ENCODE results near the gene PRICKLE2.
A peak's percentile ranks its signal among the peaks of the same experiment; 100 is the strongest.

The PRICKLE2 gene

GRCh38 chr3:64244011-64244942, 19.0 kb upstream of the PRICKLE2 start:
- no peak for DNase-seq (ENCODE audit: low spot score)
- peak; percentile 44; the same call in 1 of the 3 replicates for ATAC-seq (ENCODE audit: low read depth)
- Histone ChIP-seq H3K36me3 (ENCODE audit: low read depth) (no peaks in the 10 kb centered on the region), H3K9me3 (ENCODE audit: severe bottlenecking) (no peaks in the 10 kb centered on the region), H3K27me3 (ENCODE audit: insufficient read depth, poor library complexity, severe bottlenecking) (no peaks in the 10 kb centered on the region), H3K4me1 (ENCODE audit: insufficient read depth, poor library complexity, severe bottlenecking) (peaks cover 3% of the 10 kb centered on the region), H3K27ac (ENCODE audit: poor library complexity, severe bottlenecking) (no peak overlapping the region), H3K4me3 (ENCODE audit: severe bottlenecking) (no peak overlapping the region)
- TF ChIP-seq, protein P1, sequence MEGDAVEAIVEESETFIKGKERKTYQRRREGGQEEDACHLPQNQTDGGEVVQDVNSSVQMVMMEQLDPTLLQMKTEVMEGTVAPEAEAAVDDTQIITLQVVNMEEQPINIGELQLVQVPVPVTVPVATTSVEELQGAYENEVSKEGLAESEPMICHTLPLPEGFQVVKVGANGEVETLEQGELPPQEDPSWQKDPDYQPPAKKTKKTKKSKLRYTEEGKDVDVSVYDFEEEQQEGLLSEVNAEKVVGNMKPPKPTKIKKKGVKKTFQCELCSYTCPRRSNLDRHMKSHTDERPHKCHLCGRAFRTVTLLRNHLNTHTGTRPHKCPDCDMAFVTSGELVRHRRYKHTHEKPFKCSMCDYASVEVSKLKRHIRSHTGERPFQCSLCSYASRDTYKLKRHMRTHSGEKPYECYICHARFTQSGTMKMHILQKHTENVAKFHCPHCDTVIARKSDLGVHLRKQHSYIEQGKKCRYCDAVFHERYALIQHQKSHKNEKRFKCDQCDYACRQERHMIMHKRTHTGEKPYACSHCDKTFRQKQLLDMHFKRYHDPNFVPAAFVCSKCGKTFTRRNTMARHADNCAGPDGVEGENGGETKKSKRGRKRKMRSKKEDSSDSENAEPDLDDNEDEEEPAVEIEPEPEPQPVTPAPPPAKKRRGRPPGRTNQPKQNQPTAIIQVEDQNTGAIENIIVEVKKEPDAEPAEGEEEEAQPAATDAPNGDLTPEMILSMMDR (IDR thresholded peaks at IDR 0.05; ENCODE audit: poor library complexity, severe bottlenecking): peak; percentile 50

DNA sequence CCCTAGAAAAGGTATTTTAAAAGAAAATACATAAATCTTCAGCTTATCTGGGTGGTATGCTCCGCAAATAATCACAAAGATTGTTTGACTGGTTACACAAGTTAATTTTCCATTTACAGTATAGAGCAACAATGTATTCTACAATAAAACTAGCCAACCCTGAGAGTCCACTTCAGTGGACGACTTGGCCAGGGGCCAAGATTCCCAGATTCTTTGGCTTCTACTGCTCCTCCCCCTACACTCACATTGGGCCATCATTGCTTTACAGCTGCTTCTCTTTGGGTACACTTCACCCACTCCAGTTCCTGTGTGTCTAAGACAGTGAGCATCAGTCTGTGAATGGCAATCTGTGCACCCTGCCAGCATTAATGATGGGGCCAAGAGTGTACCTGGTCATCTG, 17.2 kb upstream of the PRICKLE2 start:
- H3K4me3 ChIP-seq (ENCODE audit: severe bottlenecking): no peak overlapping the region
- DNase-seq (ENCODE audit: low spot score): no peak
- H3K4me1 ChIP-seq (ENCODE audit: insufficient read depth, poor library complexity, severe bottlenecking): peaks cover 11% of the 10 kb centered on the region
- no peak overlapping the region for H3K27ac ChIP-seq (ENCODE audit: poor library complexity, severe bottlenecking)
- no peak for ATAC-seq (ENCODE audit: low read depth)
- H3K9me3 ChIP-seq (ENCODE audit: severe bottlenecking): no peaks in the 10 kb centered on the region
- no peaks in the 10 kb centered on the region for H3K36me3 ChIP-seq (ENCODE audit: low read depth)
- no peaks in the 10 kb centered on the region for H3K27me3 ChIP-seq (ENCODE audit: insufficient read depth, poor library complexity, severe bottlenecking)
- TF ChIP-seq, protein P1 (IDR thresholded peaks at IDR 0.05; ENCODE audit: poor library complexity, severe bottlenecking): no peak

DNA sequence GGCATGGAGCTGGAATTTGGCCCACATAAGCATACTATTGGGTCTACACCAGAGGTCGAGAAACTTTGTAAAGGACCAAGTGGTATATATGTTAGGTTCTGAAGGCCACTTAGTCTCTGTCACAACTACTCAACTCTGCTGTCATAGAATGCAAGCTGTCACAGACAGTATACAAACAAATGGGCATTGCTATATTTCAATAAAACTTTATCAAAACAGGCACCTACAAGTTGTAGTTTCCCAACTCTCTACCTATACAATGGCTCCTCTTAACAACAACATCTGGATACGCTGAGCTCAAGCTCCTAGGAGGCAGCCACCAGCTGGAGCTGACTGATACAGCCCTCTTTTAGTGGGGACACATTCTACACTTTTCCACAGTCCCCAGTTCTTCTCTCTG, 15.7 kb upstream of the PRICKLE2 start:
- no peaks in the 10 kb centered on the region for H3K9me3 ChIP-seq (ENCODE audit: severe bottlenecking)
- H3K36me3 ChIP-seq (ENCODE audit: low read depth): no peaks in the 10 kb centered on the region
- H3K4me1 ChIP-seq (ENCODE audit: insufficient read depth, poor library complexity, severe bottlenecking): peaks cover 11% of the 10 kb centered on the region
- no peak overlapping the region for H3K4me3 ChIP-seq (ENCODE audit: severe bottlenecking)
- H3K27me3 ChIP-seq (ENCODE audit: insufficient read depth, poor library complexity, severe bottlenecking): no peaks in the 10 kb centered on the region
- TF ChIP-seq, protein P1 (IDR thresholded peaks at IDR 0.05; ENCODE audit: poor library complexity, severe bottlenecking): no peak
- DNase-seq (ENCODE audit: low spot score): no peak
- no peak for ATAC-seq (ENCODE audit: low read depth)
- no peak overlapping the region for H3K27ac ChIP-seq (ENCODE audit: poor library complexity, severe bottlenecking)

DNA sequence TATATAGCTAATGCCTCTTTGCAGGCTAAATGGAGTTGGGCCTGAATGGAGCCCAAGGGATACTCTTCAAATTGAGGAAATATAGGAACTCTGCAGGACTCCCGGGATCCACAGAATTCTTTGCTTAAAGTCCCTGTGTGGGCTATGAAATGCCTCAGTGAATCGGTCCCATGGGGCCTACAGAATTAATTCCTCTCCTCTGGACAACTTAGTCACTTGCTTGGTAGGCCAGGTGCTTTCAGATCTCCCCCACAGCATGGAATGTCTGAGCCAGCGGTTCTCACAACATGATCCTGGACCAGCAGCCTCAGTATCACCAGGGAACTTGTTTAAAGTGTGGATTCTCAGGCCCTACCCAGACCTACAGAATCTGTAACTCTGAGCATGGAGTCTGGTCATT, 15.1 kb upstream of the PRICKLE2 start:
- no peaks in the 10 kb centered on the region for H3K36me3 ChIP-seq (ENCODE audit: low read depth)
- TF ChIP-seq, protein P1 (IDR thresholded peaks at IDR 0.05; ENCODE audit: poor library complexity, severe bottlenecking): no peak
- ATAC-seq (ENCODE audit: low read depth) (no peak), DNase-seq (ENCODE audit: low spot score) (no peak)
- H3K27ac ChIP-seq (ENCODE audit: poor library complexity, severe bottlenecking): peak overlapping the region; percentile 68
- peaks cover 11% of the 10 kb centered on the region for H3K4me1 ChIP-seq (ENCODE audit: insufficient read depth, poor library complexity, severe bottlenecking)
- H3K4me3 ChIP-seq (ENCODE audit: severe bottlenecking): no peak overlapping the region
- H3K9me3 ChIP-seq (ENCODE audit: severe bottlenecking): no peaks in the 10 kb centered on the region
- H3K27me3 ChIP-seq (ENCODE audit: insufficient read depth, poor library complexity, severe bottlenecking): no peaks in the 10 kb centered on the region

- no peaks in the 10 kb centered on the region for H3K9me3 ChIP-seq (ENCODE audit: severe bottlenecking)
- TF ChIP-seq, protein P1 (IDR thresholded peaks at IDR 0.05; ENCODE audit: poor library complexity, severe bottlenecking): no peak
- no peaks in the 10 kb centered on the region for H3K36me3 ChIP-seq (ENCODE audit: low read depth)
- DNase-seq (ENCODE audit: low spot score): no peak
- H3K4me1 ChIP-seq (ENCODE audit: insufficient read depth, poor library complexity, severe bottlenecking): peaks cover 11% of the 10 kb centered on the region
- no peak overlapping the region for H3K4me3 ChIP-seq (ENCODE audit: severe bottlenecking)
- ATAC-seq (ENCODE audit: low read depth): no peak
- H3K27ac ChIP-seq (ENCODE audit: poor library complexity, severe bottlenecking): peak overlapping the region; percentile 68
- no peaks in the 10 kb centered on the region for H3K27me3 ChIP-seq (ENCODE audit: insufficient read depth, poor library complexity, severe bottlenecking)
Observed at GRCh38 chr3:64239841-64240240, 14.6 kb upstream of the PRICKLE2 start.
